ENCODE measurements around the gene FERMT2. TPM values are rescaled to one million over a fixed set of nuclear protein-coding genes. Genes with fewer than 3 reads are reported as not detected.

The FERMT2 gene
- polyA plus RNA-seq, 1 donor (not counting 4 experiments of a cell fraction or from before 2014, with no cell fraction given): 19.6 TPM

GRCh38 chr14:52949711-52950409, 990 bp downstream of the FERMT2 start:
- no peaks in the 10 kb centered on the region for H4K20me1 ChIP-seq (ENCODE audit: control insufficient read depth, extremely low read depth, insufficient read depth, low read length)
- H3K27me3 ChIP-seq (ENCODE audit: control insufficient read depth, extremely low read depth, insufficient read depth, low read length): no peaks in the 10 kb centered on the region
- TF ChIP-seq EZH2 (IDR thresholded peaks at IDR 0.05; ENCODE audit: low read length): no peak
- TF ChIP-seq, protein P1, sequence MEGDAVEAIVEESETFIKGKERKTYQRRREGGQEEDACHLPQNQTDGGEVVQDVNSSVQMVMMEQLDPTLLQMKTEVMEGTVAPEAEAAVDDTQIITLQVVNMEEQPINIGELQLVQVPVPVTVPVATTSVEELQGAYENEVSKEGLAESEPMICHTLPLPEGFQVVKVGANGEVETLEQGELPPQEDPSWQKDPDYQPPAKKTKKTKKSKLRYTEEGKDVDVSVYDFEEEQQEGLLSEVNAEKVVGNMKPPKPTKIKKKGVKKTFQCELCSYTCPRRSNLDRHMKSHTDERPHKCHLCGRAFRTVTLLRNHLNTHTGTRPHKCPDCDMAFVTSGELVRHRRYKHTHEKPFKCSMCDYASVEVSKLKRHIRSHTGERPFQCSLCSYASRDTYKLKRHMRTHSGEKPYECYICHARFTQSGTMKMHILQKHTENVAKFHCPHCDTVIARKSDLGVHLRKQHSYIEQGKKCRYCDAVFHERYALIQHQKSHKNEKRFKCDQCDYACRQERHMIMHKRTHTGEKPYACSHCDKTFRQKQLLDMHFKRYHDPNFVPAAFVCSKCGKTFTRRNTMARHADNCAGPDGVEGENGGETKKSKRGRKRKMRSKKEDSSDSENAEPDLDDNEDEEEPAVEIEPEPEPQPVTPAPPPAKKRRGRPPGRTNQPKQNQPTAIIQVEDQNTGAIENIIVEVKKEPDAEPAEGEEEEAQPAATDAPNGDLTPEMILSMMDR (optimal IDR thresholded peaks at IDR 0.05 in 1 of 3, IDR thresholded peaks at IDR 0.05 in 1 of 3, conservative IDR thresholded peaks at IDR 0.05 in 1 of 3; ENCODE audit: extremely low read depth in 1 of 3, insufficient read depth in 2 of 3, low read length in 3 of 3): no peak
- H2AFZ ChIP-seq (ENCODE audit: control insufficient read depth, low read length): peak overlapping the region; percentile 75
- peak overlapping the region; percentile 69 for H3K9ac ChIP-seq (ENCODE audit: control insufficient read depth, extremely low read depth, insufficient read depth, low read length)
- H3K36me3 ChIP-seq (ENCODE audit: control insufficient read depth in 2 of 2, extremely low read depth in 1 of 2, insufficient read depth in 2 of 2, low read length in 2 of 2): no peaks in the 10 kb centered on the region
- H3K9me3 ChIP-seq (ENCODE audit: control insufficient read depth, low read depth, low read length): no peaks in the 10 kb centered on the region
- dilution Hi-C loops (cut with MboI; ENCODE audit: extremely low pct_ligation_motif_present, low sequenced_read_pairs): no loop called here
- peaks cover 3% of the 10 kb centered on the region for H3K79me2 ChIP-seq (ENCODE audit: control insufficient read depth, insufficient read depth, low read length)
- peak overlapping the region; percentile 32 for H3K27ac ChIP-seq (ENCODE audit: control insufficient read depth, insufficient read depth, low read length)
- H3K4me3 ChIP-seq (ENCODE audit: control insufficient read depth in 2 of 3, extremely low read depth in 1 of 3, insufficient read depth in 2 of 3, low read depth in 1 of 3, low read length in 3 of 3): peak overlapping the region; percentile 69 to 88 (median 86)
- H3K4me1 ChIP-seq (ENCODE audit: control insufficient read depth, extremely low read depth, insufficient read depth, low read length): peaks cover 14% of the 10 kb centered on the region
- FAIRE-seq (peak; percentile 49), DNase-seq (ENCODE audit: low read depth, low spot score) (no peak)
- peak overlapping the region; percentile 91 for H3K4me2 ChIP-seq (ENCODE audit: control insufficient read depth, extremely low read depth, insufficient read depth, low read depth, low read length)
- H3K9me1 ChIP-seq (ENCODE audit: control insufficient read depth, extremely low read depth, insufficient read depth, low read length): no peaks in the 10 kb centered on the region

DNA sequence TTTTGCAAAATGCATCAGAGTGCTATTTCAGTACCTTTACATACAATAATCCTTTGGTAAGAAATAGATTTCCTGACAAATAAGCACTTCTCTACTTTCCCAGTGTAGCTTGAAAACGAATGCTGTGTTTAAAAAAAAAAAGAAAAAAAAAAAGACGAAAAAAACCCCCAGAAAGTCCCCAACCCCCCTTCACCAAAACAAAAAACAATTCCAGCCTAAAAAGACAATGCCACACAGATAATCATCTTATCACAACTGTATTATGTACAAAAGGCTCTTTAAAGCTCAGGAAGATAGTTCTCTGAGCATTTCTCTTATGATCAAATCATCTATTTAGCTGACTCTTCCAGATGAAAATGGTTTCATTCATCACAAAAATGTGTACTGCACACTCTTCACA, 1.6 kb downstream of the FERMT2 start:
- Histone ChIP-seq H3K4me3 (ENCODE audit: control insufficient read depth in 2 of 3, extremely low read depth in 1 of 3, insufficient read depth in 2 of 3, low read depth in 1 of 3, low read length in 3 of 3) (peak overlapping the region in 2 of 3 experiments; percentile 69 to 88), H3K4me2 (ENCODE audit: control insufficient read depth, extremely low read depth, insufficient read depth, low read depth, low read length) (peak overlapping the region; percentile 91), H3K9me1 (ENCODE audit: control insufficient read depth, extremely low read depth, insufficient read depth, low read length) (no peaks in the 10 kb centered on the region), H3K9me3 (ENCODE audit: control insufficient read depth, low read depth, low read length) (no peaks in the 10 kb centered on the region), H3K27ac (ENCODE audit: control insufficient read depth, insufficient read depth, low read length) (peak overlapping the region; percentile 32), H4K20me1 (ENCODE audit: control insufficient read depth, extremely low read depth, insufficient read depth, low read length) (no peaks in the 10 kb centered on the region), H3K36me3 (ENCODE audit: control insufficient read depth in 2 of 2, extremely low read depth in 1 of 2, insufficient read depth in 2 of 2, low read length in 2 of 2) (no peaks in the 10 kb centered on the region), H3K27me3 (ENCODE audit: control insufficient read depth, extremely low read depth, insufficient read depth, low read length) (no peaks in the 10 kb centered on the region), H2AFZ (ENCODE audit: control insufficient read depth, low read length) (peak overlapping the region; percentile 75), H3K79me2 (ENCODE audit: control insufficient read depth, insufficient read depth, low read length) (peaks cover 5% of the 10 kb centered on the region), H3K4me1 (ENCODE audit: control insufficient read depth, extremely low read depth, insufficient read depth, low read length) (peaks cover 14% of the 10 kb centered on the region), H3K9ac (ENCODE audit: control insufficient read depth, extremely low read depth, insufficient read depth, low read length) (peak overlapping the region; percentile 69)
- TF ChIP-seq EZH2 (IDR thresholded peaks at IDR 0.05; ENCODE audit: low read length): no peak
- TF ChIP-seq, protein P1 (optimal IDR thresholded peaks at IDR 0.05 in 1 of 3, IDR thresholded peaks at IDR 0.05 in 1 of 3, conservative IDR thresholded peaks at IDR 0.05 in 1 of 3; ENCODE audit: extremely low read depth in 1 of 3, insufficient read depth in 2 of 3, low read length in 3 of 3): no peak
- dilution Hi-C loops (cut with MboI; ENCODE audit: extremely low pct_ligation_motif_present, low sequenced_read_pairs): no loop called here
- FAIRE-seq (no peak), DNase-seq (ENCODE audit: low read depth, low spot score) (no peak)
